Adipocyte (in vitro differentiated cells): Measurements from ENCODE around the gene BMP2.

Experiments
- DNase-seq: peaks from one replicate; pipeline ENCODE4 v3.0.0-alpha.2; 2015; ENCODE audit warnings: low read depth
- H3K27me3 ChIP-seq: replicated peaks from 2 replicates; pipeline ENCODE4 v1.7.0; 2013; ENCODE audit warnings: mild to moderate bottlenecking, low read length, moderate library complexity; ENCODE audit not compliant: control insufficient read depth, insufficient read depth
- H3K36me3 ChIP-seq: 2 replicates; pipeline ENCODE4 v1.7.0; 2013; ENCODE audit warnings: low read length, mild to moderate bottlenecking, moderate library complexity; ENCODE audit not compliant: control insufficient read depth, insufficient read depth, severe bottlenecking
- H3K4me1 ChIP-seq: 2 replicates; pipeline ENCODE4 v1.7.0; 2013; ENCODE audit warnings: mild to moderate bottlenecking, low read length, moderate library complexity; ENCODE audit not compliant: control insufficient read depth, insufficient read depth
- H3K4me3 ChIP-seq: 2 replicates; pipeline ENCODE4 v1.7.0; 2013; ENCODE audit warnings: mild to moderate bottlenecking, low read length, moderate library complexity
- H3K9ac ChIP-seq: 2 replicates; pipeline ENCODE4 v1.7.0; 2013; ENCODE audit warnings: mild to moderate bottlenecking, low read length, moderate library complexity
- H3K9me3 ChIP-seq: 2 replicates; pipeline ENCODE4 v1.7.0; 2013; ENCODE audit warnings: mild to moderate bottlenecking, low read length, moderate library complexity; ENCODE audit not compliant: control insufficient read depth

BMP2 gene

GRCh38 chr20:6740096-6740495 is 27.4 kb upstream of the BMP2 start:
- DNase-seq: no peak
- Histone ChIP-seq H3K36me3 (no peaks in the 10 kb centered on the region), H3K9ac (no peak overlapping the region), H3K4me3 (no peak overlapping the region), H3K4me1 (peaks cover 11% of the 10 kb centered on the region), H3K27me3 (peaks cover 13% of the 10 kb centered on the region), H3K9me3 (no peaks in the 10 kb centered on the region)

GRCh38 chr20:6744180-6744579 is 23.3 kb upstream of the BMP2 start:
- Histone ChIP-seq H3K9me3 (no peaks in the 10 kb centered on the region), H3K4me3 (no peak overlapping the region), H3K9ac (no peak overlapping the region), H3K27me3 (peaks cover 27% of the 10 kb centered on the region), H3K4me1 (peaks cover 13% of the 10 kb centered on the region), H3K36me3 (no peaks in the 10 kb centered on the region)
- no peak for DNase-seq

GRCh38 chr20:6744805-6745204 is 22.7 kb upstream of the BMP2 start:
- Histone ChIP-seq H3K4me3 (no peak overlapping the region), H3K4me1 (peaks cover 10% of the 10 kb centered on the region), H3K9me3 (no peaks in the 10 kb centered on the region), H3K9ac (no peak overlapping the region), H3K27me3 (peaks cover 32% of the 10 kb centered on the region), H3K36me3 (no peaks in the 10 kb centered on the region)
- DNase-seq: peak; percentile 4

- no peak for DNase-seq
- Histone ChIP-seq H3K4me1 (peaks cover 9% of the 10 kb centered on the region), H3K27me3 (peaks cover 29% of the 10 kb centered on the region), H3K36me3 (no peaks in the 10 kb centered on the region), H3K4me3 (no peak overlapping the region), H3K9me3 (no peaks in the 10 kb centered on the region), H3K9ac (no peak overlapping the region)
Observed at GRCh38 chr20:6746901-6747609, 20.4 kb upstream of the BMP2 start.

GRCh38 chr20:6750438-6750837 is 17.0 kb upstream of the BMP2 start:
- no peak overlapping the region for H3K9ac ChIP-seq
- no peaks in the 10 kb centered on the region for H3K36me3 ChIP-seq
- peaks cover 29% of the 10 kb centered on the region for H3K27me3 ChIP-seq
- no peak for DNase-seq
- no peaks in the 10 kb centered on the region for H3K4me1 ChIP-seq
- peaks cover 9% of the 10 kb centered on the region for H3K9me3 ChIP-seq
- no peak overlapping the region for H3K4me3 ChIP-seq

GRCh38 chr20:6756693-6757595 is 10.5 kb upstream of the BMP2 start:
- H3K9ac ChIP-seq: no peak overlapping the region
- H3K36me3 ChIP-seq: no peaks in the 10 kb centered on the region
- DNase-seq: no peak

GRCh38 chr20:6764619-6765018 is 2.9 kb upstream of the BMP2 start:
- Histone ChIP-seq H3K4me3 (no peak overlapping the region), H3K36me3 (no peaks in the 10 kb centered on the region)

More at GRCh38 chr20:6756693-6757595, 10.5 kb upstream of the BMP2 start:
- Histone ChIP-seq H3K4me3 (no peak overlapping the region), H3K27me3 (peaks cover 28% of the 10 kb centered on the region), H3K4me1 (peaks cover 2% of the 10 kb centered on the region), H3K9me3 (peaks cover 18% of the 10 kb centered on the region)

GRCh38 chr20:6765469-6766058 is 1.9 kb upstream of the BMP2 start:
- H3K27me3 ChIP-seq: peaks cover 23% of the 10 kb centered on the region
- no peak overlapping the region for H3K9ac ChIP-seq
- peaks cover 9% of the 10 kb centered on the region for H3K9me3 ChIP-seq
- H3K4me3 ChIP-seq: no peak overlapping the region
- peak; percentile 78 for DNase-seq
- no peaks in the 10 kb centered on the region for H3K36me3 ChIP-seq
- peaks cover 11% of the 10 kb centered on the region for H3K4me1 ChIP-seq

More at GRCh38 chr20:6764619-6765018, 2.9 kb upstream of the BMP2 start:
- Histone ChIP-seq H3K27me3 (peaks cover 29% of the 10 kb centered on the region), H3K9ac (no peak overlapping the region), H3K9me3 (peaks cover 9% of the 10 kb centered on the region), H3K4me1 (peaks cover 2% of the 10 kb centered on the region)
- no peak for DNase-seq

GRCh38 chr20:6766433-6766832 is 1.1 kb upstream of the BMP2 start:
- Histone ChIP-seq H3K4me1 (peaks cover 14% of the 10 kb centered on the region), H3K27me3 (peaks cover 14% of the 10 kb centered on the region), H3K36me3 (no peaks in the 10 kb centered on the region), H3K9me3 (peaks cover 5% of the 10 kb centered on the region), H3K4me3 (no peak overlapping the region), H3K9ac (no peak overlapping the region)
- no peak for DNase-seq

- H3K27me3 ChIP-seq: peaks cover 8% of the 10 kb centered on the region
Observed at GRCh38 chr20:6767126-6767535, 355 bp upstream of the BMP2 start.

More at GRCh38 chr20:6767126-6767535, 355 bp upstream of the BMP2 start:
- Histone ChIP-seq H3K4me1 (peaks cover 14% of the 10 kb centered on the region), H3K36me3 (no peaks in the 10 kb centered on the region), H3K4me3 (peak overlapping the region; percentile 81), H3K9ac (peak overlapping the region; percentile 69), H3K9me3 (no peaks in the 10 kb centered on the region)
- DNase-seq: no peak
